ENCODE measurements around the gene PLXND1. TPM values are rescaled to one million over a fixed set of nuclear protein-coding genes. Genes with fewer than 3 reads are reported as not detected.

Gene PLXND1
- total RNA-seq, 1 donor from 2014 or later: 3.1 TPM

GRCh38 chr3:129593595-129594339 is 12.7 kb downstream of the PLXND1 start:
- H3K9me3 Mint-ChIP-seq: no peaks in the 10 kb centered on the region
- CTCF ChIA-PET: interaction anchor here (1.6 kb wide), 1 partner anchor 104 kb away, joined by 4 read pairs; no protein-coding TSS in a partner anchor
- H3K27me3 Mint-ChIP-seq: peaks cover 14% of the 10 kb centered on the region
- no peak overlapping the region for H3K27ac Mint-ChIP-seq
- peak overlapping the region; percentile 39 for H3K4me3 Mint-ChIP-seq
- no peak for TF ChIP-seq CTCF (IDR thresholded peaks at IDR 0.05)
- H3K4me1 Mint-ChIP-seq: peaks cover 24% of the 10 kb centered on the region
- POLR2A ChIA-PET: no interaction called here
- DNase-seq (no peak), ATAC-seq (ENCODE audit: low read depth) (peak; percentile 5)
- intact Hi-C loops (cut with micrococcal nuclease): loop anchor here (2.0 kb wide), 1 partner anchor 13 kb away; the partner anchor contains the start of gene PLXND1
- H3K36me3 Mint-ChIP-seq (ENCODE audit: low read depth): no peaks in the 10 kb centered on the region

DNA sequence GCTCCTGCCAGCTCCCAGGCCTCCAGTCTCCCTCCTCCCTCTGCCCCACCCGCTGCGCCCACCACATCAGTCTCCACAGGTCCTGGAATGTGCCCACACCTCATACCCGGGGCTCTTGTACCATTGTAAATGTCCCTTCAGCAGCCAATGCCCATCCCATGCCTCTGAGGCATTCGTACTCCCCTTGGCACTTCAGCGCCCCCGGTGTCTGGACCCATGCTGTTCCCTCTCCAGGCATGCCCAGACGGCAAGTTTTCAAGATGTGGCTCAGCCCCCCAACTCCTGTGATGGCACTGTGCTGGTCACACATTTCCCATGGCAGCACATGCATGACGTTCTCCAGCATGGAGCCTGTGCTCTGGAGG is 13.3 kb downstream of the PLXND1 start:
- no peak for ATAC-seq (ENCODE audit: low read depth)
- Mint-ChIP-seq H3K4me3 (peak overlapping the region; percentile 22), H3K36me3 (ENCODE audit: low read depth) (no peaks in the 10 kb centered on the region), H3K27ac (no peak overlapping the region), H3K9me3 (no peaks in the 10 kb centered on the region), H3K27me3 (peaks cover 14% of the 10 kb centered on the region), H3K4me1 (peaks cover 24% of the 10 kb centered on the region)
- intact Hi-C loops (cut with micrococcal nuclease): loop anchor here (2.0 kb wide), 1 partner anchor 14 kb away; the partner anchor contains the start of gene PLXND1
- ChIA-PET POLR2A (no interaction called here), CTCF (no interaction called here)
- no peak for TF ChIP-seq CTCF (IDR thresholded peaks at IDR 0.05)
- no peak for DNase-seq

- Mint-ChIP-seq H3K27ac (no peak overlapping the region), H3K4me3 (no peak overlapping the region), H3K27me3 (peaks cover 11% of the 10 kb centered on the region), H3K36me3 (ENCODE audit: low read depth) (no peaks in the 10 kb centered on the region), H3K4me1 (peaks cover 24% of the 10 kb centered on the region), H3K9me3 (no peaks in the 10 kb centered on the region)
- ATAC-seq (ENCODE audit: low read depth) (no peak), DNase-seq (no peak)
- POLR2A ChIA-PET: interaction anchor here (1.1 kb wide), 1 partner anchor 15 kb away, joined by 3 read pairs; no protein-coding TSS in a partner anchor
- CTCF ChIA-PET: no interaction called here
- intact Hi-C loops (cut with micrococcal nuclease): loop anchor here (2.0 kb wide), 1 partner anchor 14 kb away; the partner anchor contains the start of gene PLXND1
- no peak for TF ChIP-seq CTCF (IDR thresholded peaks at IDR 0.05)
Measured at GRCh38 chr3:129592381-129593131, 13.9 kb downstream of the PLXND1 start.

DNA sequence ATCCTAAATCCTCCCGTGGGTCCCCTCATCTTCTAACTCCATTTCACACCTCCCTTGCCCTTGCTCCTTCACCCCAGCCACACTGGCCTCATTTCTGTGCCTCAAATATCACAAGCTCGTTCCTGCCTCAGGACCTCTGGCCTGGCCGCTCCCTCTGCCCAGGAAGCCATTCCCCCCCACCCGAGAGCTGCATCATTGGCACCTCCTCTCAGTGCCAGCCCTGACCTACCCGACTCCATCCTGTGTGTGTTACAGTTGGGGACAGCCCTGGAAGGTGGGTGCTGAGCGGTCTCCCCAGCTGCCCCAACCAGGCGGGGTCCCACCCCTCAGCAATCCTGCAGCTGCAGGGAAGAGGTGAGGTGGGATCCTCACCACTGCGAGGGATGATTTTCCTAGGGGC is 14.5 kb downstream of the PLXND1 start:
- ChIA-PET CTCF (no interaction called here), POLR2A (interaction anchor here (1.1 kb wide), 1 partner anchor 15 kb away, joined by 3 read pairs; no protein-coding TSS in a partner anchor)
- Mint-ChIP-seq H3K27ac (no peak overlapping the region), H3K9me3 (no peaks in the 10 kb centered on the region), H3K4me1 (peaks cover 24% of the 10 kb centered on the region), H3K4me3 (no peak overlapping the region), H3K36me3 (ENCODE audit: low read depth) (no peaks in the 10 kb centered on the region), H3K27me3 (peaks cover 11% of the 10 kb centered on the region)
- ATAC-seq (ENCODE audit: low read depth) (no peak), DNase-seq (no peak)
- no peak for TF ChIP-seq CTCF (IDR thresholded peaks at IDR 0.05)
- intact Hi-C loops (cut with micrococcal nuclease): loop anchor here (2.0 kb wide), 1 partner anchor 15 kb away; the partner anchor contains the start of gene PLXND1

DNA sequence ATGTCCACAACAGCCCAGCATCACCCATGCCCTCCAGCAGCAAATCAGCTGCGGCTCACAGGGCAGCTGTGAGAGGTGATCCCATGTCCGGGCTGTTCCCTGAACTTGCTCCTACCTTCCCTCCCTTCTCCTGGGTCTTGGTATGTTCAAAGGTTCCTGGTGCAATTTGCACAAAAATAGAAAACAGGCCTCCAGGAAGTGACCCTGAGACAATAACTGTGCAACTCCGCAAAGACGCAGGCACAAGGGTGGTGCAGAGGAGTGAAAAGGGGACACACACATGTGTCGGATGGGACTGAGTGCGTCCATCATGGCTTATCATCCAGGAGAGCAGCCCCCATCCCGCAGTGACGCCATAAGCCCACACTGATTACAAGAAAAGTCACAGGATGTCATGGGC is 16.3 kb downstream of the PLXND1 start:
- no peak for ATAC-seq (ENCODE audit: low read depth)
- POLR2A ChIA-PET: no interaction called here
- H3K27me3 Mint-ChIP-seq: peaks cover 10% of the 10 kb centered on the region

More for the DNA sequence above, 16.3 kb downstream of the PLXND1 start:
- H3K4me1 Mint-ChIP-seq: peaks cover 24% of the 10 kb centered on the region
- H3K36me3 Mint-ChIP-seq (ENCODE audit: low read depth): no peaks in the 10 kb centered on the region
- H3K9me3 Mint-ChIP-seq: no peaks in the 10 kb centered on the region
- CTCF ChIA-PET: no interaction called here
- H3K27ac Mint-ChIP-seq: no peak overlapping the region
- intact Hi-C loops (cut with micrococcal nuclease): no loop called here
- TF ChIP-seq CTCF (IDR thresholded peaks at IDR 0.05): no peak
- H3K4me3 Mint-ChIP-seq: no peak overlapping the region
- DNase-seq: no peak
